ENCODE results near the gene SMIM1. TPM values are rescaled to one million over a fixed set of nuclear protein-coding genes. Genes with fewer than 3 reads are reported as not detected.

Gene SMIM1

GRCh38 chr1:3824650-3825049, 52.1 kb downstream of the SMIM1 start:
- H2BK12ac ChIP-seq (ENCODE audit: low read length): no peak overlapping the region
- no peak overlapping the region for H3K18ac ChIP-seq (ENCODE audit: low read length)
- H3K4me1 ChIP-seq (ENCODE audit: control insufficient read depth in 2 of 2, insufficient read depth in 1 of 2, low read depth in 1 of 2, low read length in 2 of 2): peaks cover 0 to under 1% of the 10 kb centered on the region in 2 donors
- no peak overlapping the region for H4K8ac ChIP-seq (ENCODE audit: low read depth, low read length)
- peaks cover 38 to 75% of the 10 kb centered on the region in 2 donors for H3K36me3 ChIP-seq (replicated peaks in 1 of 2; ENCODE audit: control insufficient read depth in 2 of 2, insufficient read depth in 2 of 2, low read length in 2 of 2)
- H3K4ac ChIP-seq (ENCODE audit: low read length): no peak overlapping the region
- no peak overlapping the region for H2BK5ac ChIP-seq (ENCODE audit: low read length)
- no peaks in the 10 kb centered on the region for H3K79me1 ChIP-seq (ENCODE audit: low read depth, low read length)
- H3K27ac ChIP-seq (replicated peaks; ENCODE audit: low read length): no peak overlapping the region
- H3K4me2 ChIP-seq (ENCODE audit: insufficient read depth, low read length, poor library complexity, severe bottlenecking): no peak overlapping the region
- H2AK5ac ChIP-seq (ENCODE audit: low read depth, low read length): no peak overlapping the region
- no peaks in the 10 kb centered on the region for H3K9me3 ChIP-seq (replicated peaks in 1 of 2; ENCODE audit: control insufficient read depth in 2 of 2, insufficient read depth in 1 of 2, low read depth in 1 of 2, low read length in 2 of 2)
- H2BK120ac ChIP-seq (ENCODE audit: low read depth, low read length): no peak overlapping the region
- H3K4me3 ChIP-seq (ENCODE audit: low read length in 2 of 2): no peak overlapping the region
- H4K91ac ChIP-seq (ENCODE audit: low read depth, low read length, poor library complexity): no peak overlapping the region
- H3K23ac ChIP-seq (ENCODE audit: low read depth, low read length, poor library complexity): no peak overlapping the region
- no peak for DNase-seq (ENCODE audit: low spot score)
- WGBS, 2 donors (ENCODE audit: extremely low coverage in 2 of 2, insufficient read length in 2 of 2, insufficient replicate concordance in 1 of 2): no CpG with 5 or more reads among the region's 8 CpGs
- no peaks in the 10 kb centered on the region for H3K27me3 ChIP-seq (ENCODE audit: control insufficient read depth in 3 of 3, insufficient read depth in 3 of 3, low read depth in 1 of 3, low read length in 3 of 3)
- no peak overlapping the region for H3K9ac ChIP-seq (ENCODE audit: low read depth, low read length, poor library complexity)
- H3K14ac ChIP-seq (ENCODE audit: low read length): no peak overlapping the region
- no peak overlapping the region for H2BK15ac ChIP-seq (ENCODE audit: low read length)
- no peak overlapping the region for H2AFZ ChIP-seq (ENCODE audit: low read length)

GRCh38 chr1:3825356-3825755, 52.8 kb downstream of the SMIM1 start:
- Histone ChIP-seq H2AFZ (ENCODE audit: low read length) (no peak overlapping the region), H3K27me3 (ENCODE audit: control insufficient read depth in 3 of 3, insufficient read depth in 3 of 3, low read depth in 1 of 3, low read length in 3 of 3) (no peaks in the 10 kb centered on the region), H4K91ac (ENCODE audit: low read depth, low read length, poor library complexity) (no peak overlapping the region), H2BK5ac (ENCODE audit: low read length) (no peak overlapping the region), H3K9ac (ENCODE audit: low read depth, low read length, poor library complexity) (no peak overlapping the region), H3K23ac (ENCODE audit: low read depth, low read length, poor library complexity) (no peak overlapping the region), H2AK5ac (ENCODE audit: low read depth, low read length) (no peak overlapping the region), H3K14ac (ENCODE audit: low read length) (no peak overlapping the region), H3K18ac (ENCODE audit: low read length) (no peak overlapping the region), H2BK12ac (ENCODE audit: low read length) (no peak overlapping the region), H3K4me2 (ENCODE audit: insufficient read depth, low read length, poor library complexity, severe bottlenecking) (no peak overlapping the region), H3K36me3 (replicated peaks in 1 of 2; ENCODE audit: control insufficient read depth in 2 of 2, insufficient read depth in 2 of 2, low read length in 2 of 2) (peaks cover 36 to 80% of the 10 kb centered on the region in 2 donors), H4K8ac (ENCODE audit: low read depth, low read length) (no peak overlapping the region), H3K4me1 (ENCODE audit: control insufficient read depth in 2 of 2, insufficient read depth in 1 of 2, low read depth in 1 of 2, low read length in 2 of 2) (no peaks in the 10 kb centered on the region), H3K4ac (ENCODE audit: low read length) (no peak overlapping the region), H3K9me3 (replicated peaks in 1 of 2; ENCODE audit: control insufficient read depth in 2 of 2, insufficient read depth in 1 of 2, low read depth in 1 of 2, low read length in 2 of 2) (no peaks in the 10 kb centered on the region), H2BK120ac (ENCODE audit: low read depth, low read length) (no peak overlapping the region), H3K4me3 (ENCODE audit: low read length in 2 of 2) (no peak overlapping the region), H3K79me1 (ENCODE audit: low read depth, low read length) (no peaks in the 10 kb centered on the region), H3K27ac (replicated peaks; ENCODE audit: low read length) (no peak overlapping the region), H2BK15ac (ENCODE audit: low read length) (no peak overlapping the region)
- no CpG with 5 or more reads among the region's 15 CpGs for WGBS, 2 donors (ENCODE audit: extremely low coverage in 2 of 2, insufficient read length in 2 of 2, insufficient replicate concordance in 1 of 2)
- no peak for DNase-seq (ENCODE audit: low spot score)

Small RNA genes within 50 kb of the gene (small RNA-seq; reads per million reads assigned to genes)
- gene RF02197 (ENCODE audit: insufficient read depth) (not detected), gene RN7SL574P (ENCODE audit: insufficient read depth) (not detected)

Measured in neuronal stem cell (in vitro differentiated cells).